GM21360 (cell line): ENCODE results near the gene IL16.
"Not testable (repeated sequence)": the region's sequence is repeated elsewhere in the genome, so short reads cannot be mapped to it uniquely, and the experiment has no call there.

ENCODE experiments used
- ATAC-seq: cut with Tn5 transposase; IDR thresholded peaks from one replicate; pipeline ENCODE4 v1.9.1; 2021; ENCODE audit warnings: mild to moderate bottlenecking, moderate library complexity; ENCODE audit not compliant: unreplicated experiment

IL16 gene

GRCh38 chr15:81199031-81199779 is 2.5 kb downstream of the IL16 start:
- no peak for ATAC-seq

DNA sequence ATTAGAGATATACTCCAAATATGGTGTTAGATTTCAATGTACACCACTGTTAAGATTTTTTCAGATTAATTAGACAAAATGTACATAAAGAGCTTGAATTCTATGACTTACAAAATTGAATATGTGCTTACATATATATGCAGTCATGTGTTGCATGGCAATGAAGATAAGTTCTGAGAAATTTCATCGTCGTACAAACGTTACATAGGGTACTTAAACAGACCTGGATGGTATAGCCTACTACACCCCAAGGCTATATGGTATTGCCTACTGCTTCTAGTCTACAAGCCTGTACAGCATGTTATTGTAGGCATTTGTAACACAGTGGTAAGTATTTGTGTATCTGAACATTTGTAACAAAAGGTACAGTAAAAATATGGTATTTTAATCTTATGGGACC is 9.3 kb downstream of the IL16 start:
- ATAC-seq = no peak

- ATAC-seq = not testable (repeated sequence)
Observed at GRCh38 chr15:81207987-81208386, 11.3 kb downstream of the IL16 start.

DNA sequence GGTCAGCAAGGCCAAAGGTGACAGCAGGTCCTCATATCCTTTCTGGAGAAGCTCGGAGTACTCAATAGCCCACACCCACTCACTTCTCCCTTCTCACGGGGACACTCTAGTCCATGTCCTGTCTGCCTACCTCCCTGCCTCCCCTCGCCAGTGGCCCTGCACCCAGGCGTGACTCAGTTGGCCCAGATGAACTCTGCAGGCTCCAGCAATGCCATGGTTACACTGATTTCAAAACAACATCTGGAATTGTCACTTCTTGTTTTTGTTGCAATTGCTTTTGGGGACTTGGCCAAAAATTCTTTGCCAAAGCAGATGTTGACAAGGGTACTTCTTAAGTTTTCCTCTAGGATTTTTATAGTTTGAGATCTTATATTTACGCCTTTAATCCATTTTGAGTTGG is 13.0 kb downstream of the IL16 start:
- no peak for ATAC-seq

DNA sequence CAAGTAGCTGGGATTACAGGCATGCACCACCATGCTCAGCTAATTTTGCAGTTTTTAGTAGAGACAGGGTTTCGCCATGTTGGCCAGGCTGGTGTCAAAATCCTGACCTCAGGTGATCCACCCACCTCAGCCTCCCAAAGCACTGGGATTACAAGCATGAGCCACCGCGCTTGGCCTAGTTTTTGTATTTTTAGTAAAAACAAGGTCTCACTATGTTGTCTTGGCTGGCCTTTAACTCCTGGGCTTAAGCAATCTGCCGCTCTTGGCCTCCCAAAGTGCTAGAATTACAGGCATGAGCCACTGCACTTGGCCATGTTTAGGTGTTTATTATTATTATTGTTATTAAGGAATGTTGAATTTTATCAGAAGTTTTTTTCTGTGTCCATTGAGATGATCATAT is 14.7 kb downstream of the IL16 start:
- no peak for ATAC-seq

DNA sequence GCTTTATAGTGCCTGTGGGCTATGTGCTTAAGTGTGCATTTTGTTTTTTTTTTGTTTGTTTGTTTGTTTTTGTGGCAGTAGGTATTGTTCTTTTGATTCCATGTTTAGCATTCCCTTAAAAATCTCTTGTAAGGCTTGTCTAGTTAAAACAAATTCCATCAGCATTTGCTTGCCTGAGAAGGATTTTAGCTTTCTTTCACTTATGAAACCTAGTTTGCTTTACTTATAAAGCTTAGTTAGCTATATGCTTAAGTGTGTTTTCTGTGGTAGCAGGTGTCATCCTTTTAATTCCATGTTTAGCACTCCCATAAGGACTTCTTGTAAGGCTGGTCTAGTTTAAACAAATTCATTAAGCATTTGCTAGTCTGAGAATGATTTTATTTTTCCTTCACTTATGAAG is 17.3 kb downstream of the IL16 start:
- ATAC-seq = no peak

- no peak for ATAC-seq
Observed at GRCh38 chr15:81215531-81215930, 18.9 kb downstream of the IL16 start.

- no peak for ATAC-seq
Observed at GRCh38 chr15:81215983-81216382, 19.3 kb downstream of the IL16 start.

GRCh38 chr15:81216422-81216821 is 19.7 kb downstream of the IL16 start:
- no peak for ATAC-seq

GRCh38 chr15:81221449-81221848 is 24.8 kb downstream of the IL16 start:
- no peak for ATAC-seq

DNA sequence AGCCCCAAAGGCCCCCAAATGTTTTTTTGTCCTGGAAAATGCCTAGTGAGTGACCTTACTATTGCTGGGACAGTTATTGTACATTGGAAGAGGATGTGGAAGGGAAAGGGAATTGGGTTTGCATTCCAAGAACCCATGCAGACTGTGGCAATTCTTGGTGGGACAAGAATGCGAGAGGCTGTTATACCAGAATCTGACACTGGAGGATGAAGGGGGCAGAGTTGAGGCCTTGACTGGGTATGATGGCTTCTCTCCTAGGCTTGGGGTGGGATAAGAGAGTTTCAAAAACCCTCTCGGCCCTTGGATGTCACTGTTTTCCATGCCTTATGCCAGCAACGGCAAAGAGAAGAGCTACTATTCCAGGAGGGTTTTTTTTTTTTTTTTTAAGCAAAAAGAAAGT is 25.3 kb downstream of the IL16 start:
- no peak for ATAC-seq

DNA sequence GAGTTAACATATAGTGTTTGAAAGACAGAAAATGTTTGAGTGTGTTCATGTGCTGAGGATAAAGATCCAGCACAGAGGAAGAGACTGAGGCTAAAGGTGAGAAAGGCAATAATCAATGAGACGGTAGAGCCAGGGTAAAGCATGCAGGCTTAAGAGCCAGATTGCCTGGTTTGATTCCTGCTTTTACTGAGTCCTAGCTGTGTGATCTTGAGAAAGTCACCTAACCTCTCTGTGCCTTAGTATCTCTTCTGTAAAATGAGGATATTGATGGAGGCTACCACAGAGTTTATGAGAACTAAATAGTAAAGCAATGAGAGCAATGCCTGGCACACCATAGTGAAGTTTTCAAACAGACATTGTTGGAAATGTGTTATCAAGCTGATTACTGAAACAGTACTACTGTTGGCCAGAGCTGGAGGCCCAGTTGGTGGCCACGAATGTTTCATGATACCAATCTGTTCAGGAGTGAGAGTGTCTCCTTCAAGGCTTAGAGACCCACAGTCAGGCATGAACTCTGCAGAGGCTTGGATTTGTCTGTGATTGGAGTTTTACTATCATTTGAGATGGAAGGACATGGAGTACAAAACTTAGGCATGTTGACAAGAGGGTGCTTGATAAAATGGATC is 26.8 kb downstream of the IL16 start:
- no peak for ATAC-seq

DNA sequence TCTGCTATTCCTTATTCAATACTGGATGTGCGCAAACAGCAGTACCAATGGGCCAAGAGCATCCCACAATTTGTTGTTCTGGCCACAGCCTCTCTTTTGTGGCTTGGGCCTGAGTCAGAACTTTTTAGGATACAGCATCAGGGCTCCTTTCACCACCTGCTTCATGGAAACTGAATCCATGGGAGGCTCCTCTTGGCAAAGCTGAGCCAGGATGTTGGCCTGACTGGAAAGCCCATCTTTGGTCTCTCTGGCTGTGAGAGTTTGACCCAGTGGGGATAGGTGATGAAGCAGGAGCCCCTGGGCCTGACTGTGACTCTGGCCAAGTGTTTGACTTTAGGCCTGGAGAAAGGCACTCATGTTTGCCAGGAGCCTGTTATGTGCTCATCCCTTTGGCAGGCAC is 27.6 kb downstream of the IL16 start:
- no peak for ATAC-seq

DNA sequence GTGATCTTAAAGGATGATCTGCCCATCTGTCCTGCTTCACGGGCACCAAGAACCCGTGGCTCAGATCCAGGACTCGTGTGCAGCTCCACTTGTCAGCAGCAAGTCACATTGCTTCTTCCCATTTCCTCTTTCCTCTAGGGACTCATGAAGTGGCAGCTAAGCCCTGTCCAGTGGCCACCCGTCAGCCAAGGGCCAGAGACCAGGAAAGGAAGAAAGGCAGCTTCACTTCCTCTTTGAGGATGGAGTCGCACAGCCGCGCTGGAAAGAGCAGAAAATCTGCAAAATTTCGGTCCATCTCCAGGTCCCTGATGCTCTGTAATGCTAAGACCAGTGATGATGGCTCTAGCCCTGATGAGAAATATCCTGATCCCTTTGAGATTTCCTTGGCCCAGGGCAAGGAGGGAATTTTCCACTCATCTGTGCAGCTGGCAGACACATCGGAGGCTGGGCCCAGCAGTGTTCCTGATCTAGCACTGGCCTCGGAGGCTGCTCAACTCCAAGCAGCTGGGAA is 28.5 kb downstream of the IL16 start:
- no peak for ATAC-seq

DNA sequence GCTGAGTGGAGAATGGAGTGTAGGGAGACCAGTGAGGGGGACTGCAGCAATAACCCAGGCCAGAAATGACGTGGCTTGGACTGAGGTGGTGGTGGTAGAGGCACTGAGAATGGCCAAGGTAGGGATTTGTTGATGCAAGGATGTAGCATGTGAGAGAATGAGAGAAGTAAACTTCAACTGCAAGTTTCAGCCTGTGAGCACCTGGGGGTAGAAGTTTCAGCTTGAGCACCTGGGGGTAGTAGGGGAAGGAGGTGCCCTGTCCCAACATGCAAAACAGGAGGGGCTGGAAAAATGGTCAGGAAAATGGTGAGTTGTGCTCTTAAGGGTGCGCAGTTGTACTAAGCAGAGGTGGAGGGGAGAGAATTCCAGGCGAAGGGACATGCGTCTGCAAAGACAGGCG is 31.0 kb downstream of the IL16 start:
- no peak for ATAC-seq

- ATAC-seq = no peak
Observed at GRCh38 chr15:81229586-81229985, 32.9 kb downstream of the IL16 start.

GRCh38 chr15:81235276-81236123 is 38.8 kb downstream of the IL16 start:
- no peak for ATAC-seq

DNA sequence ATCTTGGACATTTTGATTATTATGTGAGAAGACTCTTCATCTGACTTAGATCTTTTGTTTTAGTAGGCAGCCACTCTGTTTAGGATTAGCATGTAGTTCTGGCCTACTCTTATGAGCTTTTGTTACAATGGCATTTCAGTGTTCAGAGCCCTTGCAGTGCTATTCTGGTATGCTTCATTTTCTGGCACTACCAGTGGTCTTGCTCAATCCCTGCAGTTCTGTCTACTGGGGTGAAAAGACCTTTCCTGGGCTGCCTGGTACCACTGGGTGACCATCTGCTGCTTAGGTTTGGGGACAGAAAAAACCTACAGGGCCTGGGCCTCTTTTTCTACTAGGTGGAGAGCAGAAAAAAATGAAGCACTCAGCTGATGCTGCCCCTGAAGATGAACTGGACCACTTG is 42.5 kb downstream of the IL16 start:
- ATAC-seq = no peak

DNA sequence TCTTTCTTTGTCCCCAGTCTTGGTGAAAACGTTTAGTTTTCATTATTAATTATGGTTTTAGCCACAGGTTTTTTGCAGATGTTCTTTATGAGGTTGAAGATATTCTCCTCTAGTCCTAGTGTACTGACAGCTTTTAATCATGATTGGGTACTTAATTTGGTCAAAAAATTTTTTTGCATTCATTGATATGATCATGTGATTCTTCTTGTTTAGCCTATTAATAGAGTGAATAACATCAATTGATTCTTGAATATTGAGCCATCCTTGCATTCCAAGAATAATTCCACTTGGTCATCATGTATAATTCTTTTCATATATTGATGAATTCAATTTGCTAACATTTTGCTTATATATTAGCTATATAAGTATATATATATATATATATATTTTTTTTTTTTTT is 46.1 kb downstream of the IL16 start:
- no peak for ATAC-seq

GRCh38 chr15:81244306-81244705 is 47.6 kb downstream of the IL16 start:
- ATAC-seq = no peak

DNA sequence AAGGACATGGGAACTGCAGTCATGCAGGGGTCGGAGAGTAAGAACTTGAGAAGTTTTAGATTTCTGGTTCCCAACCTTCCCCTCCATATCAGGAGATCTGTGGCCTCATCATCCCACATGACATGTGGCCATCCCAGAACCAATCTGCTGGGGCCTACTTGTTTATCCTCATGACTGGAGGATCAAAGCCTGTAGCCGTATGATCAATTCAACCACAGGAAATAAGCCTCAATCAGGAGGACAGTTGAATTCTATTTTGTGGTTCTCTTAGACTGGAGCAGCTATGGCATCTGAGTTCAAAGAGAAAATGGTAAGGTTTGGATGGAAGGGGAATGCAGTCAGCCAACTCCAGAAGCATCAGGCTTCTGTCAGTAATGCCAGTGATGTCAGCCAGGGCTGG is 57.2 kb downstream of the IL16 start:
- no peak for ATAC-seq
